A549 (cell line): Measurements from ENCODE around the gene GNG5. TPM values are rescaled to one million over a fixed set of nuclear protein-coding genes. Genes with fewer than 3 reads are reported as not detected.

Experiments used
- ATAC-seq, 2 experiments: fragments of 200-7000 bp in 1 of 2; fragments of >200 bp in 1 of 2; cut with Nextera tagmentation in 1 of 2; cut with Tn5 transposase in 1 of 2; 3 replicates each; pipeline versions ENCODE4 v1.8.0 to v1.9.1; 2018 to 2020; ENCODE audit warnings: mild to moderate bottlenecking in 1 of 2, moderate library complexity in 1 of 2
- CTCF ChIA-PET: fragments of 300-600 bp; sonication (Branson Sonifier 250); formaldehyde crosslinking; extraction: SDS; loops from one replicate; lab custom pipeline; 2021; ENCODE audit warnings: antibody characterized with exemption, inconsistent platforms; lab: Yijun Ruan, JAX
- POLR2A ChIA-PET: fragments of 350-600 bp; formaldehyde crosslinking; extraction: SDS; loops from one replicate; lab custom pipeline; 2021; ENCODE audit warnings: antibody characterized with exemption, inconsistent platforms; lab: Yijun Ruan, JAX
- DNase-seq, 2 experiments: peaks; one replicate each; pipeline versions ENCODE4 v3.0.0 to v3.0.0-alpha.2; 2011 to 2016; ENCODE audit warnings: low read depth in 1 of 2, low spot score in 1 of 2
- FAIRE-seq: peaks from 2 replicates; lab custom pipeline; 2011; peaks lifted over from hg19 to GRCh38; lab: Jason Lieb, UNC
- H3K27ac ChIP-seq, 2 experiments: fragments of >200 bp; sonication (Bioruptor Twin); formaldehyde crosslinking; 3 replicates each; pipeline ENCODE4 v1.5.1; 2016 to 2017
- H3K4me1 ChIP-seq: fragments of >200 bp; sonication (Bioruptor Twin); formaldehyde crosslinking; 3 replicates; pipeline ENCODE4 v1.6.1; 2016
- H3K4me2 ChIP-seq: fragments of >200 bp; sonication (Bioruptor Twin); formaldehyde crosslinking; 3 replicates; pipeline ENCODE4 v1.6.1; 2016
- H3K4me3 ChIP-seq: fragments of >200 bp; sonication (Bioruptor Twin); formaldehyde crosslinking; 3 replicates; pipeline ENCODE4 v1.5.1; 2016
- H3K9me3 ChIP-seq: fragments of >200 bp; sonication (Bioruptor Twin); formaldehyde crosslinking; 3 replicates; pipeline ENCODE4 v1.6.1; 2016
- BCL3 ChIP-seq: fragments of >200 bp; sonication (Bioruptor Twin); formaldehyde crosslinking; IDR thresholded peaks from 3 replicates; pipeline ENCODE4 v1.6.1; 2016
- CBX8 ChIP-seq: fragments of 200-600 bp; sonication (generic); IDR thresholded peaks from 2 replicates; pipeline ENCODE4 v1.6.1; 2016
- EHF ChIP-seq: fragments of 250-450 bp; sonication (Bioruptor Pico); IDR thresholded peaks from 2 replicates; pipeline ENCODE4 v1.5.0; 2020; ENCODE audit warnings: mild to moderate bottlenecking
- EHMT2 ChIP-seq: fragments of 200-600 bp; sonication (generic); IDR thresholded peaks from 2 replicates; pipeline ENCODE4 v1.6.1; 2016; ENCODE audit warnings: antibody characterized with exemption, low read depth, mild to moderate bottlenecking, moderate library complexity
- ELK1 ChIP-seq: fragments of 150-350 bp; IDR thresholded peaks from 2 replicates; pipeline ENCODE4 v1.6.1; 2014; ENCODE audit warnings: low read depth, mild to moderate bottlenecking, low read length
- ESRRA ChIP-seq: fragments of 150-350 bp; IDR thresholded peaks from 2 replicates; pipeline ENCODE4 v1.6.1; 2014; ENCODE audit warnings: mild to moderate bottlenecking, low read length, borderline replicate concordance
- HEYL ChIP-seq: fragments of 250-450 bp; sonication (Bioruptor Pico); IDR thresholded peaks from 2 replicates; pipeline ENCODE4 v1.8.0; 2021; ENCODE audit warnings: mild to moderate bottlenecking, moderate library complexity
- HOXB13 ChIP-seq: fragments of 250-450 bp; sonication (Bioruptor Pico); IDR thresholded peaks from 2 replicates; pipeline ENCODE4 v1.5.0; 2020; ENCODE audit warnings: low read depth, mild to moderate bottlenecking, moderate library complexity
- POLR2AphosphoS2 ChIP-seq: conservative IDR thresholded peaks from 2 replicates; pipeline ENCODE4 v1.6.1; 2012; ENCODE audit warnings: low read length, improper control_type of control experiment, inconsistent platforms
- RAD21 ChIP-seq, 2 experiments: fragments of >200 bp in 1 of 2; sonication (Bioruptor Twin) in 1 of 2; formaldehyde crosslinking in 1 of 2; IDR thresholded peaks in 1 of 2; conservative IDR thresholded peaks in 1 of 2; 2 replicates in 1 of 2; 3 replicates in 1 of 2; pipeline ENCODE4 v1.6.1; 2012 to 2018; ENCODE audit warnings: inconsistent platforms in 1 of 2
- RARB ChIP-seq: fragments of 250-450 bp; sonication (Bioruptor Pico); IDR thresholded peaks from 2 replicates; pipeline ENCODE4 v1.8.0; 2021; ENCODE audit warnings: mild to moderate bottlenecking, moderate library complexity
- REST ChIP-seq: fragments of 200-600 bp; sonication (generic); IDR thresholded peaks from 2 replicates; pipeline ENCODE4 v1.6.1; 2016; ENCODE audit warnings: antibody characterized with exemption, mild to moderate bottlenecking, moderate library complexity
- RNF2 ChIP-seq: fragments of 200-600 bp; sonication (generic); IDR thresholded peaks from 2 replicates; pipeline ENCODE4 v1.6.1; 2016; ENCODE audit warnings: low read depth, mild to moderate bottlenecking, antibody characterized with exemption, moderate library complexity, borderline replicate concordance
- TFCP2L1 ChIP-seq: fragments of 250-450 bp; sonication (Bioruptor Pico); IDR thresholded peaks from 2 replicates; pipeline ENCODE4 v1.5.0; 2021; ENCODE audit warnings: mild to moderate bottlenecking
- TP53 ChIP-seq: fragments of 250-450 bp; sonication (Bioruptor Pico); IDR thresholded peaks from 2 replicates; pipeline ENCODE4 v1.5.0; 2021; ENCODE audit warnings: mild to moderate bottlenecking, moderate library complexity
- ZNF302 ChIP-seq: fragments of 250-450 bp; sonication (Bioruptor Pico); IDR thresholded peaks from 2 replicates; pipeline ENCODE4 v1.9.0; 2021; ENCODE audit warnings: inconsistent platforms, mild to moderate bottlenecking, moderate library complexity
- WGBS: methylation state at CpG from one replicate; pipeline ENCODE4 v1.1.6; 2017; ENCODE audit errors: missing lambda C conversion rate; 5-methylcytosine and 5-hydroxymethylcytosine counted together
- polyA plus RNA-seq, 4 experiments: library from polyadenylated mRNA; depleted of rRNA in 3 of 4; stranded (reverse); fragments of >200 nt; fragmentation: RNase III in 1 of 4; extraction: RNeasy Plus Mini Kit Qiagen cat#74134 plus additional on column Dnase treatment in 1 of 4; gene quantifications; 2 replicates in 3 of 4; 3 replicates in 1 of 4; pipeline ENCODE4 v1.2.3, GENCODE V29; 2011 to 2017

Gene GNG5
- polyA plus RNA-seq, 2 of the 4 experiments (the other 2 are of a cell fraction), result 59.3 to 135 TPM

- TF ChIP-seq TP53 (no peak), ZNF302 (CRISPR knock-in tag) (no peak), ESRRA (no peak), EHF (no peak), HEYL (no peak)
Observed at GRCh38 chr1:84497631-84498275, 8.6 kb downstream of the GNG5 start (continued).

- CTCF ChIA-PET, result interaction anchor here (1.0 kb wide), 1 partner anchor 10 kb away, joined by 3 read pairs; the partner anchor contains the start of genes GNG5 and SPATA1
- WGBS, result 92% methylated on average over 3 of the region's 3 CpGs
- ATAC-seq (no peak), DNase-seq (no peak), FAIRE-seq (no peak)
- H3K4me3 ChIP-seq, result no peak overlapping the region
- H3K9me3 ChIP-seq, result no peaks in the 10 kb centered on the region
- H3K27ac ChIP-seq, result no peak overlapping the region
- POLR2A ChIA-PET, result interaction anchor here (2.2 kb wide), 1 partner anchor 10 kb away, joined by 12 read pairs; the partner anchor contains the start of genes GNG5 and SPATA1
- H3K4me2 ChIP-seq, result no peak overlapping the region
- H3K4me1 ChIP-seq, result no peaks in the 10 kb centered on the region; the same call in 2 of the 3 replicates
- TF ChIP-seq TFCP2L1 (CRISPR knock-in tag), result no peak
- no peak for TF ChIP-seq EHMT2
- no peak; the same call in 1 of the 2 replicates for TF ChIP-seq POLR2AphosphoS2
- no peak for TF ChIP-seq RNF2
- no peak for TF ChIP-seq ELK1
- no peak for TF ChIP-seq BCL3
Observed at GRCh38 chr1:84496498-84496897, 9.9 kb downstream of the GNG5 start.

GRCh38 chr1:84493747-84494146 is 12.6 kb downstream of the GNG5 start:
- no peak for FAIRE-seq
- no peaks in the 10 kb centered on the region for H3K9me3 ChIP-seq
- ChIA-PET POLR2A (no interaction called here), CTCF (no interaction called here)
- H3K4me1 ChIP-seq, result no peaks in the 10 kb centered on the region
- ATAC-seq, result no peak
- TF ChIP-seq CBX8 (no peak), RARB (CRISPR knock-in tag) (no peak), RAD21 (conservative IDR thresholded peaks at IDR 0.05 in 1 of 2, IDR thresholded peaks at IDR 0.05 in 1 of 2) (no peak), REST (no peak), HOXB13 (no peak)
- 58% methylated on average over 1 of the region's 1 CpG for WGBS
- DNase-seq, result no peak
- H3K27ac ChIP-seq, result no peak overlapping the region
- no peak overlapping the region for H3K4me3 ChIP-seq
- H3K4me2 ChIP-seq, result no peak overlapping the region
